ENCODE results near the gene ZMAT3.
"Not testable (repeated sequence)": the region's sequence is repeated elsewhere in the genome, so short reads cannot be mapped to it uniquely, and the experiment has no call there.

ZMAT3 gene

GRCh38 chr3:179068779-179069530 is 2.7 kb downstream of the ZMAT3 start:
- peak; percentile 19 for DNase-seq

- no peak for DNase-seq
These were observed 3.8 kb downstream of the ZMAT3 start for GRCh38 chr3:179067839-179068238.

- DNase-seq = no peak
These were observed 4.3 kb downstream of the ZMAT3 start for GRCh38 chr3:179067291-179067690.

- no peak for DNase-seq
These were observed 7.6 kb downstream of the ZMAT3 start for GRCh38 chr3:179063945-179064560.

GRCh38 chr3:179056326-179056725 is 15.3 kb downstream of the ZMAT3 start:
- DNase-seq = no peak

GRCh38 chr3:179054565-179054964 is 17.0 kb downstream of the ZMAT3 start:
- DNase-seq = not testable (repeated sequence)

- DNase-seq = no peak
These were observed 24.9 kb downstream of the ZMAT3 start for GRCh38 chr3:179046497-179047353.

- no peak for DNase-seq
These were observed 25.7 kb downstream of the ZMAT3 start for GRCh38 chr3:179045719-179046402.

- DNase-seq = not testable (repeated sequence)
These were observed 32.7 kb downstream of the ZMAT3 start for GRCh38 chr3:179038899-179039251.

- DNase-seq = no peak
These were observed 33.3 kb downstream of the ZMAT3 start for GRCh38 chr3:179038216-179038898.

GRCh38 chr3:179037351-179037750 is 34.3 kb downstream of the ZMAT3 start:
- no peak for DNase-seq

GRCh38 chr3:179036626-179037300 is 34.8 kb downstream of the ZMAT3 start:
- DNase-seq = no peak

GRCh38 chr3:179036226-179036625 is 35.4 kb downstream of the ZMAT3 start:
- no peak for DNase-seq

- no peak for DNase-seq
These were observed 36.4 kb downstream of the ZMAT3 start for GRCh38 chr3:179035232-179035631.

GRCh38 chr3:179033304-179033657 is 38.3 kb downstream of the ZMAT3 start:
- not testable (repeated sequence) for DNase-seq

GRCh38 chr3:179032454-179033303 is 38.9 kb downstream of the ZMAT3 start:
- DNase-seq = not testable (repeated sequence)

- no peak for DNase-seq
These were observed 42.5 kb downstream of the ZMAT3 start for GRCh38 chr3:179029096-179029495.

- no peak for DNase-seq
These were observed 43.2 kb downstream of the ZMAT3 start for GRCh38 chr3:179028408-179028807.

GRCh38 chr3:179027326-179027900 is 44.2 kb downstream of the ZMAT3 start:
- no peak for DNase-seq

- no peak for DNase-seq
These were observed 45.0 kb downstream of the ZMAT3 start for GRCh38 chr3:179026636-179027035.

All from midbrain (tissue), 1 donor.